Measurements from ENCODE around the gene PIP5K1A. TPM values are rescaled to one million over a fixed set of nuclear protein-coding genes. Genes with fewer than 3 reads are reported as not detected.

Gene PIP5K1A
- total RNA-seq, 4 donors from 2014 or later: 23.4 to 46.8 (median 36.9) TPM

- TF ChIP-seq CTCF (IDR thresholded peaks at IDR 0.05 in 4 of 5, conservative IDR thresholded peaks at IDR 0.05 in 1 of 5) (no peak), POLR2A (IDR thresholded peaks at IDR 0.05) (no peak)
- peaks cover 0 to 21% of the 10 kb centered on the region in 2 donors for H3K36me3 ChIP-seq
- no peaks in the 10 kb centered on the region for H3K9me3 ChIP-seq
- no peak overlapping the region for H3K4me3 ChIP-seq
- DNase-seq: peak in 1 of 2 donors; percentile 30
- no peaks in the 10 kb centered on the region for H3K27me3 ChIP-seq
- ATAC-seq: peak in 1 of 2 donors; percentile 80
- in situ Hi-C loops (cut with MboI; ENCODE audit: low sequenced_read_pairs in 4 of 4) (no loop called here), intact Hi-C loops (cut with DNase I; ENCODE audit: low total_unique reads) (no loop called here)
- H3K27ac ChIP-seq: peak overlapping the region in 2 of 4 donors; percentile 20 to 49
- peaks cover 26 to 27% of the 10 kb centered on the region in 2 donors for H3K4me1 ChIP-seq
These were observed 23.8 kb downstream of the PIP5K1A start for GRCh38 chr1:151222130-151222529.

GRCh38 chr1:151235235-151235634, 36.9 kb downstream of the PIP5K1A start:
- H3K27me3 ChIP-seq: no peaks in the 10 kb centered on the region
- peaks cover 0 to 92% of the 10 kb centered on the region in 2 donors for H3K36me3 ChIP-seq
- DNase-seq: no peak
- no peaks in the 10 kb centered on the region for H3K9me3 ChIP-seq
- in situ Hi-C loops (cut with MboI; ENCODE audit: low sequenced_read_pairs in 4 of 4) (no loop called here), intact Hi-C loops (cut with DNase I; ENCODE audit: low total_unique reads) (loop anchor here (10.0 kb wide), 1 partner anchor 140 kb away; no protein-coding TSS in a partner anchor)
- ATAC-seq: no peak
- H3K27ac ChIP-seq: peak overlapping the region in 2 of 4 donors; percentile 2 to 86
- H3K4me1 ChIP-seq: peaks cover 6 to 17% of the 10 kb centered on the region in 2 donors
- no peak overlapping the region for H3K4me3 ChIP-seq
- TF ChIP-seq POLR2A (IDR thresholded peaks at IDR 0.05) (no peak), CTCF (IDR thresholded peaks at IDR 0.05 in 4 of 5, conservative IDR thresholded peaks at IDR 0.05 in 1 of 5) (no peak)

- TF ChIP-seq CTCF (IDR thresholded peaks at IDR 0.05 in 4 of 5, conservative IDR thresholded peaks at IDR 0.05 in 1 of 5): no peak
- Histone ChIP-seq H3K4me3 (no peak overlapping the region), H3K36me3 (peaks cover 0 to 95% of the 10 kb centered on the region in 2 donors), H3K27ac (peak overlapping the region; percentile 75 to 86 (median 80)), H3K4me1 (peaks cover 6 to 17% of the 10 kb centered on the region in 2 donors), H3K9me3 (no peaks in the 10 kb centered on the region), H3K27me3 (no peaks in the 10 kb centered on the region)
- intact Hi-C loops (cut with DNase I; ENCODE audit: low total_unique reads): loop anchor here (10.0 kb wide), 1 partner anchor 143 kb away; no protein-coding TSS in a partner anchor
- in situ Hi-C loops (cut with MboI; ENCODE audit: low sequenced_read_pairs in 4 of 4): no loop called here
- DNase-seq: no peak
- no peak for ATAC-seq
These were observed 39.5 kb downstream of the PIP5K1A start for GRCh38 chr1:151237678-151238466.

GRCh38 chr1:151238467-151238739, 40.1 kb downstream of the PIP5K1A start:
- intact Hi-C loops (cut with DNase I; ENCODE audit: low total_unique reads): loop anchor here (10.0 kb wide), 1 partner anchor 144 kb away; no protein-coding TSS in a partner anchor
- Histone ChIP-seq H3K27ac (peak overlapping the region; percentile 75 to 86 (median 80)), H3K4me3 (no peak overlapping the region), H3K36me3 (peaks cover 0 to 95% of the 10 kb centered on the region in 2 donors), H3K27me3 (no peaks in the 10 kb centered on the region), H3K4me1 (peaks cover 6 to 17% of the 10 kb centered on the region in 2 donors), H3K9me3 (no peaks in the 10 kb centered on the region)
- peak; percentile 98 to 99 for ATAC-seq
- TF ChIP-seq POLR2A (IDR thresholded peaks at IDR 0.05) (no peak), CTCF (IDR thresholded peaks at IDR 0.05 in 4 of 5, conservative IDR thresholded peaks at IDR 0.05 in 1 of 5) (no peak)
- in situ Hi-C loops (cut with MboI; ENCODE audit: low sequenced_read_pairs in 4 of 4): no loop called here
- peak; percentile 34 to 53 for DNase-seq
